Activated naive CD4-positive, alpha-beta T cell treated with anti-CD3 and anti-CD28 coated beads, Interleukin-2, amount 50 U/mL, for 24 hours (primary cell): Measurements from ENCODE around the gene ANKRD31.

Source experiments
- H3K27ac Mint-ChIP-seq: one replicate; pipeline ENCODE4 v1.8.0; 2021; ENCODE audit warnings: mild to moderate bottlenecking, mixed read lengths
- H3K27me3 Mint-ChIP-seq: one replicate; pipeline ENCODE4 v1.8.0; 2021; ENCODE audit warnings: mixed read lengths
- H3K36me3 Mint-ChIP-seq: one replicate; pipeline ENCODE4 v1.8.0; 2021; ENCODE audit warnings: mixed read lengths
- H3K4me1 Mint-ChIP-seq: one replicate; pipeline ENCODE4 v1.8.0; 2021; ENCODE audit warnings: mixed read lengths
- H3K4me3 Mint-ChIP-seq: one replicate; pipeline ENCODE4 v1.8.0; 2021; ENCODE audit warnings: mild to moderate bottlenecking, mixed read lengths
- H3K9me3 Mint-ChIP-seq: one replicate; pipeline ENCODE4 v1.8.0; 2021; ENCODE audit warnings: mixed read lengths

The ANKRD31 gene

DNA sequence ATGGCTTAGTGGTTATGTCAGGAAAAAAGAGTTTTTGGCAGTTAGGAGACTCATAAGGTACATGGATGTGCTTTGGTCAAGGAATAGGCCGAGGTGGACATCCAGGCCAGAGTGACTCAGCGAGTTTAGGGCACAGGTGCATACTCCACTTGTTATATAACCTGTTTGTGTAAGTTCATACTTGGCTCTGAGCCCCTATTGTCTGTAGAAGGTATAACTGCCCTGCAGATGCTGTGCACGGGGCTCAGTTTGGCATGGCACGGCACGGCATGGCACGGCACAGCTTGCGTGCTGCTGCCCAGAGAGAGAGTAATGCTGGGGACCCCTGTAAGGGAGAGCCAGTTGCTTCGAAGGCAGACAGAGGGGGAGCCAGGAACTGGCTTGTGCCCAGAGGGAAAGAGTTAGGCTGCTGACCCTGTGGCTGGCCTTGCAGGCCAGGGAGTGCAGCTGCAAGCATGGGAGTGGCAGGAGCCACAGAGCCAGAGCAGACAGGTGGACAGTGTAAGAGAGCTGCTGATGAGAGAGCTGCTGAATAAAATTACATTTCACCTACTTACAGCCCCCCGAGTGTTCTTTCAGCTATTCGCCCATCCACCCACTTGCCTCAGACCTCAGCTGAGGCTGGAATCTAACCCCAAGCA lies 216.5 kb downstream of the ANKRD31 start:
- no peaks in the 10 kb centered on the region for H3K9me3 Mint-ChIP-seq
- peaks cover 28% of the 10 kb centered on the region for H3K4me1 Mint-ChIP-seq
- H3K4me3 Mint-ChIP-seq: no peak overlapping the region
- no peaks in the 10 kb centered on the region for H3K36me3 Mint-ChIP-seq
- H3K27me3 Mint-ChIP-seq: no peaks in the 10 kb centered on the region
- no peak overlapping the region for H3K27ac Mint-ChIP-seq

DNA sequence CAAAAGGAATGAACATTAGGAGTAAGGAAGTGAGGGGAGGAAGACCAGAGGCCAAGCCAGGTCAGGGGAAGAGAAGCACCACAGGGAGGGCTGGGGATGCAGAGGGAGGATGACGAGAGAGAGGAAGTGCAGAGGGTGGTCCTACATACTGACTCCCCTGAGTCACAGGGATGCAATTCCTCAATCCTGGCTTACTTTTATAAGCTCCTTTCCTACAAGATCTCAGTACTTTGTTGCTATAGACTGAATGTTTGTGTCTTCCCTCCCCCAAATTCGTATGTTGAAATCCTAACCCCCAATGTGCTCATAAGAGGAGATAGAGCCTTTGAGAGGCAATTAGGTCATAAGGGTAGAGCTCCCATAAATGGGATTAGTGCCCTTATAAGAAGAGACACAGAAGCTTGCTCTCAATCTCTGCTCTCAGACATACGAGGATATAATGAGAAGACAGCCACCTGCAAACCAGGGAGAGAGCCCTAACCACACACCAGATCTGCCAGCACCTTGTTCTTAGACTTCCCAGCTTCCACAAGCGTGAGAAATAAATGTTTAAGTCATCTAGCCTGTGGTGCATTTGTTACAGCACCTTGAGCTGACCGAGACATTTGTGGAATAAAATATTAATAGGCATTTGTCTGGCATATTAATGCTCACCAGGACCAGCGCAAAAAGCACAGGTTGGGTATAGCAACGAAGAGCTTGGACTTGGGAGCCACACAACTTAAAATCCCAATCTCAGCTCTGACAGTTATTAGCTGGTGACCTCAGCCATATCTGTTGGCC lies 217.7 kb downstream of the ANKRD31 start:
- no peaks in the 10 kb centered on the region for H3K27me3 Mint-ChIP-seq
- H3K9me3 Mint-ChIP-seq: no peaks in the 10 kb centered on the region
- H3K27ac Mint-ChIP-seq: no peak overlapping the region

More for the DNA sequence above, 217.7 kb downstream of the ANKRD31 start:
- no peak overlapping the region for H3K4me3 Mint-ChIP-seq
- peaks cover 19% of the 10 kb centered on the region for H3K4me1 Mint-ChIP-seq
- H3K36me3 Mint-ChIP-seq: no peaks in the 10 kb centered on the region
